ENCODE results near the gene ARHGAP42. TPM values are rescaled to one million over a fixed set of nuclear protein-coding genes. Genes with fewer than 3 reads are reported as not detected.

Gene ARHGAP42
- total RNA-seq, 1 experiment from 2014 or later, result 39.1 TPM

- Histone ChIP-seq H4K20me1 (ENCODE audit: control insufficient read depth, insufficient read depth, insufficient read length) (no peaks in the 10 kb centered on the region), H3K27me3 (ENCODE audit: insufficient read depth, low read length) (no peaks in the 10 kb centered on the region), H4K5ac (ENCODE audit: insufficient read length, low read depth, low read length) (no peak overlapping the region), H3K23ac (ENCODE audit: insufficient read length, low read depth, low read length) (no peak overlapping the region), H3K9ac (ENCODE audit: extremely low read depth, insufficient read length, low read length) (no peak overlapping the region), H3K18ac (ENCODE audit: insufficient read length, low read depth, low read length) (no peak overlapping the region), H3K79me1 (ENCODE audit: insufficient read depth, low read depth, low read length, poor library complexity, severe bottlenecking) (no peaks in the 10 kb centered on the region), H3K14ac (ENCODE audit: insufficient read depth, low read length) (no peak overlapping the region), H3K27ac (ENCODE audit: insufficient read length, low read depth, low read length) (no peak overlapping the region), H3K4ac (ENCODE audit: low read depth, low read length) (no peak overlapping the region), H2AK5ac (ENCODE audit: insufficient read length, low read length) (no peak overlapping the region), H3K56ac (ENCODE audit: insufficient read length, low read depth, low read length) (no peak overlapping the region), H3K9me3 (ENCODE audit: control insufficient read depth, low read depth, low read length) (no peaks in the 10 kb centered on the region), H2AFZ (ENCODE audit: low read length) (no peak overlapping the region), H2BK12ac (ENCODE audit: insufficient read length, low read depth, low read length) (no peak overlapping the region), H3T11ph (ENCODE audit: low read length) (no peak overlapping the region), H3K4me2 (ENCODE audit: insufficient read depth, insufficient read length, low read length) (no peak overlapping the region), H2BK20ac (ENCODE audit: low read depth, low read length, poor library complexity, severe bottlenecking) (no peak overlapping the region), H3K23me2 (ENCODE audit: insufficient read length, low read depth, low read length, poor library complexity, severe bottlenecking) (no peaks in the 10 kb centered on the region), H2BK15ac (ENCODE audit: low read depth, low read length) (no peak overlapping the region), H3K79me2 (ENCODE audit: insufficient read depth, low read length) (no peaks in the 10 kb centered on the region), H2BK5ac (ENCODE audit: insufficient read length, low read length) (no peak overlapping the region), H2BK120ac (ENCODE audit: low read depth, low read length, poor library complexity, severe bottlenecking) (no peak overlapping the region), H4K91ac (ENCODE audit: insufficient read length, low read depth, low read length) (no peak overlapping the region), H3K4me1 (ENCODE audit: insufficient read depth, low read length) (no peaks in the 10 kb centered on the region), H4K8ac (replicated peaks; ENCODE audit: insufficient read length, low read depth, low read length) (no peak overlapping the region)
- Mint-ChIP-seq H3K4me1 (peaks cover 9 to 11% of the 10 kb centered on the region in 2 experiments), H3K27ac (no peak overlapping the region), H3K27me3 (ENCODE audit: low read depth) (no peaks in the 10 kb centered on the region; the same call in none of the 2 replicates), H3K4me3 (no peak overlapping the region), H3K36me3 (ENCODE audit: insufficient read depth in 1 of 3, low read depth in 3 of 3) (peaks cover 2 to 32% (median 4%) of the 10 kb centered on the region in 3 experiments; a peak in 5 of 7 replicates), H3K9me3 (peaks cover 10 to 20% of the 10 kb centered on the region in 2 experiments; a peak in 4 of 5 replicates)
- TF ChIP-seq, protein P1, sequence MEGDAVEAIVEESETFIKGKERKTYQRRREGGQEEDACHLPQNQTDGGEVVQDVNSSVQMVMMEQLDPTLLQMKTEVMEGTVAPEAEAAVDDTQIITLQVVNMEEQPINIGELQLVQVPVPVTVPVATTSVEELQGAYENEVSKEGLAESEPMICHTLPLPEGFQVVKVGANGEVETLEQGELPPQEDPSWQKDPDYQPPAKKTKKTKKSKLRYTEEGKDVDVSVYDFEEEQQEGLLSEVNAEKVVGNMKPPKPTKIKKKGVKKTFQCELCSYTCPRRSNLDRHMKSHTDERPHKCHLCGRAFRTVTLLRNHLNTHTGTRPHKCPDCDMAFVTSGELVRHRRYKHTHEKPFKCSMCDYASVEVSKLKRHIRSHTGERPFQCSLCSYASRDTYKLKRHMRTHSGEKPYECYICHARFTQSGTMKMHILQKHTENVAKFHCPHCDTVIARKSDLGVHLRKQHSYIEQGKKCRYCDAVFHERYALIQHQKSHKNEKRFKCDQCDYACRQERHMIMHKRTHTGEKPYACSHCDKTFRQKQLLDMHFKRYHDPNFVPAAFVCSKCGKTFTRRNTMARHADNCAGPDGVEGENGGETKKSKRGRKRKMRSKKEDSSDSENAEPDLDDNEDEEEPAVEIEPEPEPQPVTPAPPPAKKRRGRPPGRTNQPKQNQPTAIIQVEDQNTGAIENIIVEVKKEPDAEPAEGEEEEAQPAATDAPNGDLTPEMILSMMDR (conservative IDR thresholded peaks at IDR 0.05), result no peak
- no CpG with 5 or more reads among the region's 2 CpGs for WGBS (ENCODE audit: extremely low coverage, insufficient read length, low lambda C conversion rate)
- DNase-seq, result no peak
Observed at GRCh38 chr11:100646545-100646944, 40.5 kb upstream of the ARHGAP42 start.

Measured in H9 (cell line).